GM18499 (cell line): Measurements from ENCODE around the gene KY.
"Not testable (repeated sequence)": the region's sequence is repeated elsewhere in the genome, so short reads cannot be mapped to it uniquely, and the experiment has no call there.

Source experiments
- ATAC-seq: cut with Tn5 transposase; IDR thresholded peaks from one replicate; pipeline ENCODE4 v1.9.1; 2021; ENCODE audit warnings: moderate number of reproducible peaks; ENCODE audit not compliant: insufficient read depth, unreplicated experiment

KY gene

GRCh38 chr3:134607054-134608022, 43.5 kb downstream of the KY start:
- no peak for ATAC-seq

- no peak for ATAC-seq
Observed at GRCh38 chr3:134606033-134607025, 44.5 kb downstream of the KY start.

- ATAC-seq, result no peak
Observed at GRCh38 chr3:134605556-134605955, 45.3 kb downstream of the KY start.

GRCh38 chr3:134603956-134604355, 46.9 kb downstream of the KY start:
- no peak for ATAC-seq

- ATAC-seq, result no peak
Observed at GRCh38 chr3:134603480-134603879, 47.3 kb downstream of the KY start.

GRCh38 chr3:134602440-134602814, 48.4 kb downstream of the KY start:
- no peak for ATAC-seq

GRCh38 chr3:134601539-134602439, 49.0 kb downstream of the KY start:
- no peak for ATAC-seq

- no peak for ATAC-seq
Observed at GRCh38 chr3:134600685-134601463, 49.9 kb downstream of the KY start.

GRCh38 chr3:134600206-134600605, 50.6 kb downstream of the KY start:
- no peak for ATAC-seq

- no peak for ATAC-seq
Observed at GRCh38 chr3:134598763-134599545, 51.9 kb downstream of the KY start.

- no peak for ATAC-seq
Observed at GRCh38 chr3:134597390-134597970, 53.3 kb downstream of the KY start.

GRCh38 chr3:134594986-134595385, 55.8 kb downstream of the KY start:
- not testable (repeated sequence) for ATAC-seq

- ATAC-seq, result no peak
Observed at GRCh38 chr3:134594331-134594741, 56.5 kb downstream of the KY start.

- no peak for ATAC-seq
Observed at GRCh38 chr3:134592806-134593205, 58.0 kb downstream of the KY start.

- no peak for ATAC-seq
Observed at GRCh38 chr3:134590766-134591165, 60.1 kb downstream of the KY start.

- no peak for ATAC-seq
Observed at GRCh38 chr3:134579141-134579665, 71.6 kb downstream of the KY start.

GRCh38 chr3:134576831-134577230, 74.0 kb downstream of the KY start:
- ATAC-seq, result no peak

- no peak for ATAC-seq
Observed at GRCh38 chr3:134576426-134576825, 74.4 kb downstream of the KY start.
